GM18505 (cell line): ENCODE measurements around the gene LCTL.

Experiments used
- ATAC-seq: cut with Tn5 transposase; IDR thresholded peaks from one replicate; pipeline ENCODE4 v1.9.1; 2021; ENCODE audit not compliant: unreplicated experiment
- POLR2A ChIP-seq: IDR thresholded peaks from 4 replicates; pipeline ENCODE4 v1.6.1; 2011; ENCODE audit warnings: borderline replicate concordance; ENCODE audit not compliant: insufficient read depth, insufficient read length; ENCODE audit errors: extremely low read depth

Gene LCTL

GRCh38 chr15:66587020-66587419 lies 21.2 kb upstream of the LCTL start:
- TF ChIP-seq POLR2A, result no peak
- no peak for ATAC-seq

GRCh38 chr15:66586155-66586976 lies 20.6 kb upstream of the LCTL start:
- ATAC-seq, result no peak
- TF ChIP-seq POLR2A, result no peak

- no peak for TF ChIP-seq POLR2A
- no peak for ATAC-seq
Observed at GRCh38 chr15:66581972-66582537, 16.3 kb upstream of the LCTL start.

GRCh38 chr15:66580643-66581042 lies 14.8 kb upstream of the LCTL start:
- ATAC-seq, result no peak
- TF ChIP-seq POLR2A, result no peak

- no peak for ATAC-seq
- no peak for TF ChIP-seq POLR2A
Observed at GRCh38 chr15:66578286-66578875, 12.6 kb upstream of the LCTL start.

- TF ChIP-seq POLR2A, result no peak
- ATAC-seq, result no peak
Observed at GRCh38 chr15:66574596-66574950, 8.8 kb upstream of the LCTL start.

- TF ChIP-seq POLR2A, result no peak
- no peak for ATAC-seq
Observed at GRCh38 chr15:66573719-66574595, 8.2 kb upstream of the LCTL start.

- TF ChIP-seq POLR2A, result no peak
- ATAC-seq, result no peak
Observed at GRCh38 chr15:66573348-66573718, 7.5 kb upstream of the LCTL start.

GRCh38 chr15:66572146-66572545 lies 6.3 kb upstream of the LCTL start:
- TF ChIP-seq POLR2A, result no peak
- no peak for ATAC-seq

- ATAC-seq, result no peak
- no peak for TF ChIP-seq POLR2A
Observed at GRCh38 chr15:66570842-66571478, 5.2 kb upstream of the LCTL start.

GRCh38 chr15:66570327-66570726 lies 4.5 kb upstream of the LCTL start:
- no peak for TF ChIP-seq POLR2A
- no peak for ATAC-seq

GRCh38 chr15:66569461-66570137 lies 3.8 kb upstream of the LCTL start:
- no peak for TF ChIP-seq POLR2A
- ATAC-seq, result no peak

GRCh38 chr15:66567897-66568296 lies 2.1 kb upstream of the LCTL start:
- TF ChIP-seq POLR2A, result no peak
- ATAC-seq, result no peak

GRCh38 chr15:66566963-66567531 lies 1.2 kb upstream of the LCTL start:
- no peak for TF ChIP-seq POLR2A
- ATAC-seq, result no peak
